Measurements from ENCODE around the gene FKBP15.
"Not testable (repeated sequence)": the region's sequence is repeated elsewhere in the genome, so short reads cannot be mapped to it uniquely, and the experiment has no call there.

Gene FKBP15

GRCh38 chr9:113143432-113144227 lies 77.4 kb downstream of the FKBP15 start:
- no peak for DNase-seq

GRCh38 chr9:113140896-113141295 lies 80.2 kb downstream of the FKBP15 start:
- DNase-seq: not testable (repeated sequence)

- no peak for DNase-seq
Measured at GRCh38 chr9:113139953-113140352, 81.1 kb downstream of the FKBP15 start.

GRCh38 chr9:113139225-113139829 lies 81.8 kb downstream of the FKBP15 start:
- DNase-seq: no peak

- DNase-seq: no peak
Measured at GRCh38 chr9:113138760-113139159, 82.3 kb downstream of the FKBP15 start.

GRCh38 chr9:113137196-113138168 lies 83.6 kb downstream of the FKBP15 start:
- no peak for DNase-seq

- peak; percentile 48 to 59 (median 50) for DNase-seq
Measured at GRCh38 chr9:113131689-113132151, 89.4 kb downstream of the FKBP15 start.

GRCh38 chr9:113129884-113130283 lies 91.2 kb downstream of the FKBP15 start:
- peak; percentile 44 to 73 (median 51) for DNase-seq

GRCh38 chr9:113129466-113129865 lies 91.6 kb downstream of the FKBP15 start:
- no peak for DNase-seq

DNA sequence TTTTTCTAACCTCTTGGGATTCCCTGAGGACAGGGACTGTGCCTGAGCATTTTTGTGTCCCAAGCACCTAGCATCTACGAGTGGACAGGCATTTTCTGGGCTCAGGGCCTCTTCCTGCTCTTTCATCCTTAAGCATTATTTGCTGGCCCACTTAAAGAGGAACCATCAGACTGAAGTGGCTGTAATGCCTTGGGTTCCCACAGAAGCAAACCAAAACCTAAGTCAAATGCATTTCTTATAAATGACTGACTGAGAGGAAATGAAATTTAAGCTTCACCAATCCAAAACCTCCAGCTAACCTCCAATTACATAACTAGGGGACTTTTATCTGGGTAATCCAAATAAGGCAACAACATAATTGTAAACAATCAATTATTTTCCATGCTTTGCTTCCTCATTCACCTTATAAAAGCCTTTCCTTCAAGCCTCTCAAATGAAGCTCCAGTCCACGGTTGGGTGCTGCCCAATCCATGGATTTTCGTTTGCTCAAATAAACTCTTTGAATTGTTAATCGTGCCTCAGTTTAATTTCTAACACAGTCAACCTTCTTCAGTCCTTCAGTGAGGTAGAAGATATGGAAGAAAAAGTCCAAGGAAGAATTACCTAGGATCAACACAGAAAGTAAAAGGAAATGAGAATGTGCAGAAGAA lies 95.6 kb downstream of the FKBP15 start:
- DNase-seq: peak; percentile 65 to 92 (median 83)

DNA sequence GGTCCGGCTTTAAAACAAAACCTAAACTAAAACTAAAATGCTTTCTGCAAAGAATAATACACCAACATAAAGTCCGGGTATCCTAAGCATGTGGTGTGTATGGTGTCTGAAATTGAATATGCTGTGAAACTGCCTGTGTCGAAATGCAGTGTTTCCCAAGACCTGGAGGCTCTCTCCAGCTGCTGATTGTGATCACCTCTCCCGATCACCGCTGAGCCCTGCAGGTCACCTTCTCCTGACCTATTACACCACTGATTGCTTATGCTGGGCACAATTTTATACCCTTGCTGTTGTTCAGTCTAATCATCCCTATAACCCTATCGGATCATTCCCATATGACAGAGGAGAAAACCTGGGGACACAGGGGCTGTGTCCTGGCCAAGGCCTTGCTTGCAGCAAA lies 102.2 kb downstream of the FKBP15 start:
- DNase-seq: not testable (repeated sequence)

All from suppressor macrophage treated with lipopolysaccharide for 1 hour (primary cell).